ENCODE measurements around the gene FIGNL2. TPM values are rescaled to one million over a fixed set of nuclear protein-coding genes. Genes with fewer than 3 reads are reported as not detected.
"Not testable (repeated sequence)": the region's sequence is repeated elsewhere in the genome, so short reads cannot be mapped to it uniquely, and the experiment has no call there.

The FIGNL2 gene
- total RNA-seq, 1 experiment from 2014 or later = 0.29 TPM

- DNase-seq (ENCODE audit: low spot score) = peak; percentile 35
Observed at GRCh38 chr12:51836041-51836826, 12.3 kb downstream of the FIGNL2 start.

- no peak for DNase-seq (ENCODE audit: low spot score)
Observed at GRCh38 chr12:51834411-51834810, 14.1 kb downstream of the FIGNL2 start.

DNA sequence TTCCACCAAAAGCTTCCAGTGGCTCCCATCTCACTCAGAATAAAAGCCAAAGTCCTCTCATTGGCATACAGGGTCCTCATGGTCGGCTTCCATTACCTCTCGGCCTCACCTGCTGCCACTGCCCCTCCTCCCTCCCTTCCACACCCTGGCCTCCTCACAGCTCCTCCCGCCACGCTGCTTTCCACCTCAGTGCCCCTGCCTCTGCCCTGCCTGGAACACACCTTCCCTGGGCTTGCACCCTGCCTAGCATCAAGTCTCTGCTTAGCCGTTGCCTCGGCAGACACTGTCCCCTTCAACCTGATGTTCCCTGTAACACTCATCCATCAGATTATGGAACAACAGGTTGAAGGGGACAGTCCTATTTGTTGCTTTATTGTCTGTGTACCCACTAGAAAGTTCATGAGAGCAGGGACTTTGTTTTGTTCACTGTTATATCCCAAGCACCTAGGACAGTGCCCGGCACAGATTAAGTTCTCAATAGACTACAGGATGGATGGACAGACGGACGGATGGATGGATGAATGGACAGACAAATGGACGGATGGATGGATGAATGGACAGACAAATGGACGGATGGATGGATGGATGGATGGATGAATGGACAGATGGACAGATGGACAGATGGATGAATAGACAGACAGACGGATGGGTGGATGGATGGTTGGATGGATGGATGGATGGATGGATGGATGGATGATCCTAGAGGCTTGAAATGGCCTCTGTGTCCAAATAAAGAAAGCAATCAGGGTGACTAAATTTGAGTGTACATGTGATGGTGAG lies 14.9 kb downstream of the FIGNL2 start:
- DNase-seq (ENCODE audit: low spot score) = no peak

- DNase-seq (ENCODE audit: low spot score) = no peak
Observed at GRCh38 chr12:51832354-51833107, 16.0 kb downstream of the FIGNL2 start.

DNA sequence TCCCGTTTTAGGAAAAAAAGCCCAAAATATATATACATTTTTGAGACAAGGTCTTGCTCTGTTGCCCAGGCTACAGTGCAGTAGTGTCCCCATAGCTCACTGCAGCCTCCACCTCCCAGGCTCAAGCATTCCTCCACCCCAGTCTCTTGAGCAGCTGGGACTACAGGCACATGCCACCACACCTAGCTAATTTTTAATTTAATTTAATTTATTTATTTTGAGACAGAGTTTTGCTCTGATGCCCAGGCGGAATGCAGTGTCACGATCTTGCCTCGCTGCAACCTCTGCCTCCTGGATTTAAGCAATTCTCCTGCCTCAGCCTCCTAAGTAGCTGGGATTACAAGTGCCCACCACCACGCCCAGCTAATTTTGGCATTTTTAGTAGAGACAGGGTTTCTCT lies 16.7 kb downstream of the FIGNL2 start:
- DNase-seq (ENCODE audit: low spot score) = not testable (repeated sequence)

DNA sequence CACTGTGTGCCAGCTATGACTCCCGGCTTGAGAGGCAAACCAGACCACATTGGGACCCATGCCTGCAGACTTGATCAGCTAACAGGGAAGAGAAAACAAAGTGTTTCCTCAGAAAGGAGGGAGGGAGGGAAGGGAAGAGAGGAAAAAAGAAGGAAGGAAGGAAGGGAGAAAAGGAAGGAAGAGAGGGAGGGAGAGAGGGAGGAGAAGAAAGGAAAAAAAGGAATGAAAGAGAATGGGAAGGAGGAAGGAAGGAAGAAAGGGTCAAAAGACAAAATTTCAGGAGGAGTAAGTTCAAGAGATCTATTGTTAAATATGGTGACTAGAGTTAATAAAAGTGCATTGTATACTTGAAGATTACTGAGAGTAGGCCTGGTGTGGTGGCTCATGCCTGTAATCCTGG lies 18.9 kb downstream of the FIGNL2 start:
- no peak for DNase-seq (ENCODE audit: low spot score)

- no peak for DNase-seq (ENCODE audit: low spot score)
Observed at GRCh38 chr12:51829011-51829481, 19.5 kb downstream of the FIGNL2 start.

- DNase-seq (ENCODE audit: low spot score) = peak; percentile 64
Observed at GRCh38 chr12:51827925-51828818, 20.3 kb downstream of the FIGNL2 start.

- no peak for DNase-seq (ENCODE audit: low spot score)
Observed at GRCh38 chr12:51826881-51827280, 21.6 kb downstream of the FIGNL2 start.

DNA sequence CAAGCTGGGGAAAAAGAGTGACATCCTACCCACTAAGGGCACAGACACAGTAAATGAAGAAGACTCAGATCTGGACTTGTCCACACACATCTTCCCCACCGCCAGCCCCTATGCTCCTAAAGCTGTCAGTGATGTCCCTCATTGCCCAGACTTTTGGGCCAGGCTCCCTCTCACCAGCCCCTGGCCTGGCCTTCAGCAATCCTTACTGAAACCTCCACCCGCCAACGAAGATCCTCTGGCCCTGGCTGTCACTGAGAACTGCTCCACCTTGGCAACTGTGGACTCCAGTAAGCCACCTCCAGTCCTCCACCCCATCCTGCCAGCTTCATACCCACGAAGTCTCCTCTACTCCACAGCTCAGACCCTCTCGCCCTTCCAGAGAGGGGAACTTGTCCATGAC lies 23.3 kb downstream of the FIGNL2 start:
- no peak for DNase-seq (ENCODE audit: low spot score)

DNA sequence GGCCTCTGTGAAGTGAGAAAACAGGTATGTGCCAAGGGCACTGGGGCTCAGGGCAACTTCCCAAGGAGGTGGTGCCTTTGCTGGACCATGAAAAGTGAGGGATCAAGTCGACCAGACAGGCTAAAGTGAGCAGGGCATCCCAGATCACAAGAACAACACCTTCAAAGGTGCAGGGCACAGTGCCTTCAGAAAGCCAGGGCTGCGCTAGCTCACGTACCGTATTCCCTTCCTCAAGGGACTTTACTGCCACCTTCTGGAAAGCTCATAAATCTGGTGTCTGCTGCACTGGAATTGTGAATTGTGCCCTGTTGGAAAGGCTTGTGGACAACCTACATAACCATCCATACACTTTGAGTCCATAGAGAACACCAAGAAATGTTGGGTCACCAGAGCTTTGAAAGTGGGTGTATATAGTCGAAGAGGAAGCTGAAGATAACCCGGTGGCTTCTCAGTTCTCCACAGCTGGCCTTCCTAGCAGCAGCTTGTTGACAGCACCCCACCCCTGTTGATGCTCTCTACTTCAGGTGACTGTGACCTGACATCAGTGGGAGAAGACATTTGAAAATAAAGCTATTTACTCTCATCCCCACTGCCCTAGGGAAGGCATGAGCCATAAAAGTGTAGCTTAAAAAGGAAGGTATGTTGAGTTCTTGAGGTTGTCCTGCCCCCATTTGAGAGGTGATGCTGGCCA lies 24.5 kb downstream of the FIGNL2 start:
- peak; percentile 61 for DNase-seq (ENCODE audit: low spot score)

GRCh38 chr12:51822956-51823355 lies 25.6 kb downstream of the FIGNL2 start:
- no peak for DNase-seq (ENCODE audit: low spot score)

GRCh38 chr12:51822261-51822616 lies 26.3 kb downstream of the FIGNL2 start:
- no peak for DNase-seq (ENCODE audit: low spot score)

- DNase-seq (ENCODE audit: low spot score) = no peak
Observed at GRCh38 chr12:51821440-51822260, 26.9 kb downstream of the FIGNL2 start.

GRCh38 chr12:51820526-51821439 lies 27.7 kb downstream of the FIGNL2 start:
- no peak for DNase-seq (ENCODE audit: low spot score)

DNA sequence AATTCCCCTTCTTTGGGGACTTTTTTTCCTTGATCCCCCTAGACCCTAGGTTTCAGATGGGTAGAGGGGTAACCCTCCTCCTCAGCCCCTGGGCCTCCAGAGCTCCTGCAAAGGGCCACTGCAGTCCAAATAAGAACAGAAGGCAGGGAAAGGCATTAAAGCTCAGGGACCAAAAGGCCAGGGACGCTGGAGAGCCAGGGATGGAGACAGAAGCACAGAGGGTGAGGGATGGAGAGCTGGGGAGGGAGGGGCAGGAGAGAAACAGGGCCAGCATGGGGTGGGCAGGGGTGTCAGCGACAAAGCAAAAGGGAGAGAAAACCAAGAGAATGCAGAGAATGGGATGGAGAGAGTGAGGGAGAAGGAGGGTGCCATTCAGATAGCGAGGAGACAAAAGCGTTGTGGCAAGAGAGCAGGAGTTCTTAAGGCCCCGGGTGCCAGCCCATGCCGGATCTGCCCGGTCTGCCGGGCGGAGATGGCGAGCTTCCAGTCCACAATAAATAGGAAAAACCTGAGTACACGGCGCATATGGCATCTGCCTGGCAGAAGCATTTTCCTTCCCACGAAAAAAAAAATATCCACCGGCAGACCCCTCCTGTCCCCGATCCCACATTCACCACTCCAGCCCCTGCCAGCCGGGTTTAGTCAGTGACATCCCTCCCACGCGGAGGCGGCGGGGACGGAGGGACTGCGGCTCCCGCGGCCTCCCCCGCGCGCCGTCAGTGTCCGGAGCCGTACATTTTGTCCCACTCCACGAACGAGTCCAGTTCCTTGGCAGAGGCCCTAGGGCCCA lies 28.6 kb downstream of the FIGNL2 start:
- DNase-seq (ENCODE audit: low spot score) = no peak

DNA sequence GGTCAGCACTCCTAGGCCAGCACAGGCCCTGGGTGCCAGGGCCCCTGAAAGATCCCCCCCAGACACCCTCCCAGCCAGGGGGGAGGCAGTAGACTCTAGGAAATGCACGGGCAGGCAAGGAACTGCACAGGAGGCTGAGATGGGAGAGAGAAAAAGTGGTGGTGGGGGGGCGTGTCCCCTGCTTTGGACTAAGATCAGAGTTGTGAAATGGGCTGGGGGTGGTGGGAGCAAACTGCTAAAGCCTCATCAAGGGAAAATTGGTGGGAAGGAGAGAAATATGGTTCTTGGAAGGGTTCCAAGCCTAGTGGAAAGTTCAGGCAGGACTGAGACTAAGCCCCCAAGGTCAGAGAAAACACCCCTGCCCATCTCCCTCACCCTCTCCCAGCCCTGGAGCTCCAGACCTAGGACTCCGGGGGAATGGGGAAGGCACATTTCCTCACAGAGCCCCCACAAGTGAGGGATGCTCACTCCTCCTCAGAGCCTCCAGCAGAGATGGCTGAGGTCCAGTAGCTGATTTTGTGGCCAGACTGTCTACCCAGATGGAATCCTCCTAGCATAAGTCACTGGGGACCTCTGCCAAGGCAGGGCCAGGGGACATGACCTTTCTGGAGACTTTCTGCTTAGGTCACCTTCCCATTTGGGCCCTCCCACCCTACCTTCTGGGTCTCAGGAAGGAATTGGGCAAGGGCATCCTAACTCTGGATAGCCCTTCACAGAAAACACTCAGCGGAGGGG lies 29.8 kb downstream of the FIGNL2 start:
- peak; percentile 56 for DNase-seq (ENCODE audit: low spot score)

Measured in A172 (cell line).